ENCODE measurements around the gene CST7. TPM values are rescaled to one million over a fixed set of nuclear protein-coding genes. Genes with fewer than 3 reads are reported as not detected.
A peak's percentile ranks its signal among the peaks of the same experiment; 100 is the strongest.

The CST7 gene
- total RNA-seq, 1 donor from 2014 or later, result not detected

- Mint-ChIP-seq H3K4me3 (ENCODE audit: unreplicated experiment) (no peak overlapping the region), H3K9me3 (ENCODE audit: unreplicated experiment) (peaks cover 10% of the 10 kb centered on the region), H3K27ac (ENCODE audit: unreplicated experiment) (no peak overlapping the region), H3K4me1 (ENCODE audit: low read depth, unreplicated experiment) (peaks cover 42% of the 10 kb centered on the region), H3K27me3 (ENCODE audit: unreplicated experiment) (peaks cover 2% of the 10 kb centered on the region), H3K36me3 (ENCODE audit: unreplicated experiment) (peaks cover 4% of the 10 kb centered on the region)
- no peak for TF ChIP-seq CTCF (IDR thresholded peaks at IDR 0.05; ENCODE audit: partially characterized antibody, unreplicated experiment)
- DNase-seq, result no peak
Measured at GRCh38 chr20:24987244-24987643, 38.2 kb downstream of the CST7 start.

- Mint-ChIP-seq H3K4me3 (ENCODE audit: unreplicated experiment) (peak overlapping the region; percentile 31), H3K27ac (ENCODE audit: unreplicated experiment) (no peak overlapping the region), H3K36me3 (ENCODE audit: unreplicated experiment) (no peaks in the 10 kb centered on the region), H3K4me1 (ENCODE audit: low read depth, unreplicated experiment) (peaks cover 42% of the 10 kb centered on the region), H3K27me3 (ENCODE audit: unreplicated experiment) (no peaks in the 10 kb centered on the region), H3K9me3 (ENCODE audit: unreplicated experiment) (peaks cover 7% of the 10 kb centered on the region)
- DNase-seq, result no peak
- no peak for TF ChIP-seq CTCF (IDR thresholded peaks at IDR 0.05; ENCODE audit: partially characterized antibody, unreplicated experiment)
Measured at GRCh38 chr20:24987873-24988835, 39.1 kb downstream of the CST7 start.

DNA sequence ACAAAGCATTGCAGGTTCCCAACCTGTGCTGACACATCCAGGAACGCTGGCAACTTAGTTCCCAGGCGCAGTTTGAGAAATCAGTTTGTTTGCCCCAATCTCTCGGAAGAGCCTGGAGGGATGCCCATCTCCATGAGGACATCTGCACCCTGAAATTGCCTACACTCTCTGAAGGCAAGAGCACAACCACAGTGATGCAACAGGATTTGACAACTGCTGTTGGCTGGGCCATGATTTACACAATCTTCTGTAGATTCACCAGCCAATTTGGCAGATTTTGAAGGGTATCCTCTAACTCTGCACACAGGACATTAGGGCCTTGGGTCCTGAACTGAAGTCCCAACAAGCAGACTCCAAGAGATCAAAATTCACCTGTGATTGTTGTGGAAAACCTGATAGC lies 40.1 kb downstream of the CST7 start:
- H3K4me3 Mint-ChIP-seq (ENCODE audit: unreplicated experiment), result peak overlapping the region; percentile 92
- no peak for TF ChIP-seq CTCF (IDR thresholded peaks at IDR 0.05; ENCODE audit: partially characterized antibody, unreplicated experiment)
- peaks cover 7% of the 10 kb centered on the region for H3K9me3 Mint-ChIP-seq (ENCODE audit: unreplicated experiment)
- no peak for DNase-seq
- H3K36me3 Mint-ChIP-seq (ENCODE audit: unreplicated experiment), result no peaks in the 10 kb centered on the region
- peaks cover 42% of the 10 kb centered on the region for H3K4me1 Mint-ChIP-seq (ENCODE audit: low read depth, unreplicated experiment)
- H3K27me3 Mint-ChIP-seq (ENCODE audit: unreplicated experiment), result peaks cover 3% of the 10 kb centered on the region
- no peak overlapping the region for H3K27ac Mint-ChIP-seq (ENCODE audit: unreplicated experiment)

DNA sequence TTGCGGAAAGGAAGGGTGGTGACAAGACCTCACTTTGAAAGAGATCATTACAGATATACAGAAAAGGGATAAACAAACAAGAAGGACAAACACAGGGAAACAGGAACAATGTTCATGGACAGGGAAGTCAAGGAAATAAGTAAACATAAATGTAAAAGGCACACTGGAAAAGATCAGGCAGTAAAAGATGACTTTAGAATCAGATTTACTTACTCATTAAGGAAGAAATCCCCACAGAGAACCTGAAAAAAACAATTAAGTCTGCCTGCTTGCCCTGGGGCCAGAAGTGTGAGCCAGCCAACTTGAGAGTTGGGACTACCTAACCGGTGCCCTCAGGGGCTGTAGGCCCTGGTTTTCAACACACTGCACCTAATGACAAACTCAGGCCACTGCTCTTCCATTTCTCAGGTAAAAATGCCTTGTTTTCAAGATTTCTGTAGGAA lies 41.8 kb downstream of the CST7 start:
- H3K4me3 Mint-ChIP-seq (ENCODE audit: unreplicated experiment), result peak overlapping the region; percentile 92
- peak overlapping the region; percentile 20 for H3K27ac Mint-ChIP-seq (ENCODE audit: unreplicated experiment)
- peak; percentile 34 for DNase-seq
- no peaks in the 10 kb centered on the region for H3K36me3 Mint-ChIP-seq (ENCODE audit: unreplicated experiment)
- H3K4me1 Mint-ChIP-seq (ENCODE audit: low read depth, unreplicated experiment), result peaks cover 41% of the 10 kb centered on the region
- H3K9me3 Mint-ChIP-seq (ENCODE audit: unreplicated experiment), result peaks cover 7% of the 10 kb centered on the region
- H3K27me3 Mint-ChIP-seq (ENCODE audit: unreplicated experiment), result peaks cover 3% of the 10 kb centered on the region
- no peak for TF ChIP-seq CTCF (IDR thresholded peaks at IDR 0.05; ENCODE audit: partially characterized antibody, unreplicated experiment)

Measured in glutamatergic neuron (in vitro differentiated cells).